ENCODE results near the gene NMT1. TPM values are rescaled to one million over a fixed set of nuclear protein-coding genes. Genes with fewer than 3 reads are reported as not detected.
A peak's percentile ranks its signal among the peaks of the same experiment; 100 is the strongest.

The NMT1 gene
- total RNA-seq, 4 donors from 2014 or later = 53.2 to 73.3 (median 65.9) TPM

DNA sequence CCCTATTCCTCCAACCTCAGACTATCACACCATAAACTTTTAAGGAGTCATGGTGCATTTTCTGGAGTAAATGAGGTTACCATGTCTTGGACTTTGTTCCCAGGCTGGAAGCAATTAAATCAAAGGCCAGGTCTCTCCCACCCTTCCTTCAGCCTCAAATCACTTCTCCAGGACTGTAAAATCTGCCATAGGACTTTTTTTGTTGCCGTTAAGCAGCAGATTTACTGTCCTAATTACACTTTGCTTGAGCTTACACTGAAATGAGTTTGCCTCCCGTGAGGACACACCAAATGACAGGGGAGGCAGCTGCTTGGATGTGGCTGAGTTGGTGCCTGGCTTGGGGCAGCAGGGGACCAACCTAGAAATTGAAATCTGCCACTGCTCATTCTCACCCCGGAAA, 24.4 kb upstream of the NMT1 start:
- no peak for DNase-seq (ENCODE audit: low spot score in 2 of 2)
- H3K27ac ChIP-seq = no peak overlapping the region
- peaks cover 35% of the 10 kb centered on the region for H3K36me3 ChIP-seq
- H3K4me3 ChIP-seq = no peak overlapping the region
- peaks cover 28% of the 10 kb centered on the region for H3K4me1 ChIP-seq
- TF ChIP-seq POLR2AphosphoS5 (IDR thresholded peaks at IDR 0.05) (no peak), POLR2A (IDR thresholded peaks at IDR 0.05) (no peak), EP300 (IDR thresholded peaks at IDR 0.05) (no peak)
- TF ChIP-seq, protein P1, sequence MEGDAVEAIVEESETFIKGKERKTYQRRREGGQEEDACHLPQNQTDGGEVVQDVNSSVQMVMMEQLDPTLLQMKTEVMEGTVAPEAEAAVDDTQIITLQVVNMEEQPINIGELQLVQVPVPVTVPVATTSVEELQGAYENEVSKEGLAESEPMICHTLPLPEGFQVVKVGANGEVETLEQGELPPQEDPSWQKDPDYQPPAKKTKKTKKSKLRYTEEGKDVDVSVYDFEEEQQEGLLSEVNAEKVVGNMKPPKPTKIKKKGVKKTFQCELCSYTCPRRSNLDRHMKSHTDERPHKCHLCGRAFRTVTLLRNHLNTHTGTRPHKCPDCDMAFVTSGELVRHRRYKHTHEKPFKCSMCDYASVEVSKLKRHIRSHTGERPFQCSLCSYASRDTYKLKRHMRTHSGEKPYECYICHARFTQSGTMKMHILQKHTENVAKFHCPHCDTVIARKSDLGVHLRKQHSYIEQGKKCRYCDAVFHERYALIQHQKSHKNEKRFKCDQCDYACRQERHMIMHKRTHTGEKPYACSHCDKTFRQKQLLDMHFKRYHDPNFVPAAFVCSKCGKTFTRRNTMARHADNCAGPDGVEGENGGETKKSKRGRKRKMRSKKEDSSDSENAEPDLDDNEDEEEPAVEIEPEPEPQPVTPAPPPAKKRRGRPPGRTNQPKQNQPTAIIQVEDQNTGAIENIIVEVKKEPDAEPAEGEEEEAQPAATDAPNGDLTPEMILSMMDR (IDR thresholded peaks at IDR 0.05) = no peak
- H3K9me3 ChIP-seq = no peaks in the 10 kb centered on the region
- 71% methylated on average over 3 of the region's 3 CpGs for WGBS
- H3K27me3 ChIP-seq = no peaks in the 10 kb centered on the region

DNA sequence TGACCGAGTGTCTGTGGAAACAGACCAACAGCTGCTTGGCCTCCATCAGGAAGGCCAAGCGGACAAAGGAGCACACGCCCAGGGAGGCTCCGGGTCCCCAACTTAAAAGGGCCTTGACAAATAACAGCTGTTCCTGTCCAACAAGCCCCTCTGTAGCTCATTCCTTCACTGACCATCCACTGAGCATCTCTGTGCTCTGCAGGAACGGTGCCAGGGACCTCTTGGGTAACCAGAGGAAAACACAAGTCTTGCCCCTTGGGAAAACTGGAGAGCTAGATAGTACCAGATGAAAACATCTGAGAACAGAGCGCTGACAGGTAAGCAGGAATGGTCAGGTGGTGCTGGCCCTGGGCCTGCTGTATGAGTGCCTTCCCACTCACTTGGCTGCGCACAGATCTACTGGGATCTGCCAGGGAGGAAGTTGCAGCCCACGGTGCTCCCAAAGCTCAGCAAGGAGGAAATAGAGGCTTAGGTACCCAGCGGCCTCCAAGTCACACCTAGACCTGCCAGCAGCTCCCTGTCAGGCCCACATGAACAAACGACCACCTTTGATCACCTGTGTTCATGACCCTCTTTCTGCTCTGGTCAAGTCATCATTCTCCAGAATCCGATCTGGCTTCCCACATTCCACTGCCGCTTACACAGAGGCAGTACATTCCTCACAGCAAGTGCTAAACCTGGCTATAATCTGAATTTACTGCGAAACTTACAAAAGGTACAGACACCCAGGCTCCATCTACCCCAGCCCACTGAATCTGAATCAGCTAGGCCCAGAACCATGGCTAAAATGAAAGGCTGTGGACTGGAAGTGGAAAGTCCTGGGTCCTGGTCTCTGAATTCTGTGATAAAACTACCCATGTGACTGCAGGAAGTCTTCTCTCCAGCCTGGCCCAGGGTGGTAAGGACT, 22.1 kb upstream of the NMT1 start:
- DNase-seq (ENCODE audit: low spot score in 2 of 2) = no peak
- Histone ChIP-seq H3K9me3 (no peaks in the 10 kb centered on the region), H3K27ac (no peak overlapping the region), H3K4me1 (peaks cover 48% of the 10 kb centered on the region), H3K4me3 (no peak overlapping the region), H3K27me3 (no peaks in the 10 kb centered on the region), H3K36me3 (peaks cover 14% of the 10 kb centered on the region)
- WGBS = 51% methylated on average over 13 of the region's 13 CpGs
- TF ChIP-seq, protein P1 (IDR thresholded peaks at IDR 0.05) = no peak
- TF ChIP-seq POLR2AphosphoS5 (IDR thresholded peaks at IDR 0.05) = no peak
- TF ChIP-seq POLR2A (IDR thresholded peaks at IDR 0.05) = no peak
- no peak for TF ChIP-seq EP300 (IDR thresholded peaks at IDR 0.05)

DNA sequence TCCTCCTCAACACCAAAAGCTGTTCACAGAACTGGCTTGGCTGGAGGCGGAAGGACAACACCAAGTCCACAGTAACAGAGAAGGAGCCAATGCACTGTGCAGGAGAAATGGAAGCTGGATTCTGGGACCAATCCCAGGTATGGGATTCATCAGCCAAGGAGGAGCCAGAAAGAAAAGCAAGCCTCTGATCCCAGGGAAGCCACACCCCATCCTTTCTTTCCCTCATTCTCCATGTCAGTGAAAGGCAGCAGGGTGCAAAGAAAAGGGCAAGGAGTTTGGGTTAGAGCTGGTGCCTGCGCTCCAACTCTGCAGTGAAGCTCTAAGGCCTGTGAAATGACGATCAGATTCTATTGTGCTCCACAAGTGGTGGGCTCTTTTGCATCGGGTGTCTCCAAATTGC, 20.7 kb upstream of the NMT1 start:
- TF ChIP-seq POLR2AphosphoS5 (IDR thresholded peaks at IDR 0.05) (no peak), POLR2A (IDR thresholded peaks at IDR 0.05) (no peak), EP300 (IDR thresholded peaks at IDR 0.05) (no peak)
- TF ChIP-seq, protein P1 (IDR thresholded peaks at IDR 0.05) = no peak
- H3K4me3 ChIP-seq = no peak overlapping the region
- peaks cover 4% of the 10 kb centered on the region for H3K36me3 ChIP-seq
- H3K9me3 ChIP-seq = no peaks in the 10 kb centered on the region
- H3K4me1 ChIP-seq = peaks cover 63% of the 10 kb centered on the region
- DNase-seq (ENCODE audit: low spot score in 2 of 2) = no peak
- H3K27me3 ChIP-seq = no peaks in the 10 kb centered on the region
- 73% methylated on average over 4 of the region's 4 CpGs for WGBS
- H3K27ac ChIP-seq = no peak overlapping the region

DNA sequence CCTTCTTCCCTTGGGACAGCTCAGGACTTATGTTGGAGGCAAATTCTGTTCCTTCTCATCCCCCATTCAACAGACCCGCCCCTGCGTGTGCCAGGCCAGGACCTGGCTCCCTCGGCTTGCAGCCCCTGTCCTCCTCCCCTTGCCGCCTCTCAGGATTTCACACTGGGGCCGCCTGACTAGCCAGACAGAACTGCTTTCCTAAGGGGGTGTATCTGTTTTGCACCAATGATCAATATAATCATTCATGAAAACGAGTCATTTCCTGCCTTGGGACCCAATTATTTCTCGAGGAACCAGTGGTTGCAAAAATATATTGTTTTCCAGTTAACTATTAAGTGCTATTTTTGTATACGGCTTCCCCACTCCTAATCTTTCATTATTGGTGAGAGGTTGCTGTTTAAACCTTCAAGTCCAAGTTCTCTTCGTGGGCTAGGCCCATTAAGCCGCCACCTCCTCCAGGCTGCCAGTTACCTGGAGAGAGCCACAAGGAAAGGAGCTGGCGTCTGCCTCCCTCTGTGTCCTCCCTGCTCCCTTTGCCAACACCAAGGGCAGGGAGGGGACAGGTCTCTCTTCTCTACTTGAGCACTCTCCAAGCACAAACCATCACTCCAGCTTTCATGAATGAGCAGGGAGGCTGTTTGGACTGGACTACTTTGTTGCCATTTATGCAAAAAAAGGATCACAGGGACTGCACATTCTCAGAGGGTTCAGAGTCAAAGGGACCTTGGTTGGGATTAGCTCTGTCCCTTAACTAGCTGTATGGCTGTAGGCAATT, 18.6 kb upstream of the NMT1 start:
- Histone ChIP-seq H3K27me3 (no peaks in the 10 kb centered on the region), H3K9me3 (no peaks in the 10 kb centered on the region), H3K27ac (peak overlapping the region; percentile 89), H3K36me3 (no peaks in the 10 kb centered on the region), H3K4me3 (no peak overlapping the region), H3K4me1 (peaks cover 76% of the 10 kb centered on the region)
- 68% methylated on average over 11 of the region's 11 CpGs for WGBS
- TF ChIP-seq, protein P1 (IDR thresholded peaks at IDR 0.05) = no peak
- no peak for DNase-seq (ENCODE audit: low spot score in 2 of 2)

Data from suprapubic skin (tissue), 4 donors.